HEK293 (cell line): Measurements from ENCODE around the gene MCRIP1.

Source experiments
- CTCF ChIA-PET: fragments of 350-600 bp; formaldehyde crosslinking; extraction: SDS; loops from one replicate; lab custom pipeline; 2021; ENCODE audit warnings: antibody characterized with exemption; lab: Yijun Ruan, JAX
- POLR2A ChIA-PET: fragments of 300-600 bp; formaldehyde crosslinking; extraction: SDS; loops from one replicate; lab custom pipeline; 2020; ENCODE audit warnings: antibody characterized with exemption, inconsistent platforms; lab: Yijun Ruan, JAX
- H3K27ac ChIP-seq: fragments of 200-500 bp; sonication (Bioruptor generic); 2 replicates; pipeline ENCODE4 v1.5.1; 2014; ENCODE audit warnings: low read depth, low read length, control low read depth, inconsistent platforms; ENCODE audit errors: extremely low read depth
- H3K36me3 ChIP-seq, 2 experiments: fragments of 200-500 bp in 1 of 2; sonication (Bioruptor generic) in 1 of 2; 1 replicate in 1 of 2; 2 replicates in 1 of 2; pipeline ENCODE4 v1.5.1; 2014 to 2017; ENCODE audit warnings: inconsistent platforms in 2 of 2, low read length in 2 of 2; ENCODE audit not compliant: control insufficient read depth in 2 of 2, insufficient read depth in 1 of 2
- H3K4me1 ChIP-seq: fragments of 200-500 bp; sonication (Bioruptor generic); 2 replicates; pipeline ENCODE4 v1.5.1; 2014; ENCODE audit warnings: mild to moderate bottlenecking, low read length, inconsistent platforms; ENCODE audit not compliant: control insufficient read depth, insufficient read depth
- H3K4me3 ChIP-seq: 2 replicates; pipeline ENCODE4 v1.5.1; 2011; ENCODE audit warnings: low read depth, mild to moderate bottlenecking, control low read depth, low read length, moderate library complexity
- H3K9me3 ChIP-seq: fragments of 200-500 bp; sonication (Bioruptor generic); 2 replicates; pipeline ENCODE4 v1.5.1; 2014; ENCODE audit warnings: low read depth, low read length, inconsistent platforms; ENCODE audit not compliant: control insufficient read depth, insufficient read depth
- KLF7 ChIP-seq: fragments of 450-650 bp; formaldehyde crosslinking; IDR thresholded peaks from 2 replicates; pipeline ENCODE4 v1.5.1; 2016; ENCODE audit warnings: missing biosample characterization, missing genetic modification characterization, borderline replicate concordance
- PRDM4 ChIP-seq: fragments of 450-650 bp; formaldehyde crosslinking; IDR thresholded peaks from 2 replicates; pipeline ENCODE4 v1.5.1; 2017; ENCODE audit warnings: missing biosample characterization, missing genetic modification characterization
- PRDM6 ChIP-seq: fragments of 450-650 bp; formaldehyde crosslinking; IDR thresholded peaks from 2 replicates; pipeline ENCODE4 v1.5.1; 2017; ENCODE audit warnings: missing biosample characterization, missing genetic modification characterization
- RBAK ChIP-seq: fragments of 450-650 bp; formaldehyde crosslinking; IDR thresholded peaks from 2 replicates; pipeline ENCODE4 v1.5.1; 2016; ENCODE audit warnings: missing biosample characterization, missing genetic modification characterization
- SCRT1 ChIP-seq: fragments of 450-650 bp; formaldehyde crosslinking; IDR thresholded peaks from 2 replicates; pipeline ENCODE4 v1.5.1; 2016; ENCODE audit warnings: missing biosample characterization, missing genetic modification characterization, borderline replicate concordance
- ZNF202 ChIP-seq: fragments of 450-650 bp; formaldehyde crosslinking; IDR thresholded peaks from 2 replicates; pipeline ENCODE4 v1.5.1; 2016; ENCODE audit warnings: missing biosample characterization, missing genetic modification characterization, borderline replicate concordance
- ZNF211 ChIP-seq: fragments of 450-650 bp; formaldehyde crosslinking; IDR thresholded peaks from 2 replicates; pipeline ENCODE4 v1.5.1; 2016; ENCODE audit warnings: low read depth, missing biosample characterization, missing genetic modification characterization
- ZNF23 ChIP-seq: fragments of 450-650 bp; formaldehyde crosslinking; IDR thresholded peaks from 2 replicates; pipeline ENCODE4 v1.5.1; 2016; ENCODE audit warnings: missing biosample characterization, missing genetic modification characterization, borderline replicate concordance
- ZNF24 ChIP-seq: fragments of 450-650 bp; formaldehyde crosslinking; IDR thresholded peaks from 2 replicates; pipeline ENCODE4 v1.5.1; 2016; ENCODE audit warnings: missing biosample characterization, missing genetic modification characterization
- ZNF335 ChIP-seq: fragments of 450-650 bp; formaldehyde crosslinking; conservative IDR thresholded peaks from 2 replicates; pipeline ENCODE4 v1.5.1; 2016; ENCODE audit warnings: missing biosample characterization, missing genetic modification characterization
- ZNF394 ChIP-seq: fragments of 450-650 bp; formaldehyde crosslinking; IDR thresholded peaks from 2 replicates; pipeline ENCODE4 v1.5.1; 2016; ENCODE audit warnings: missing biosample characterization, missing genetic modification characterization, mild to moderate bottlenecking, moderate library complexity, borderline replicate concordance
- ZNF404 ChIP-seq: fragments of 450-650 bp; formaldehyde crosslinking; IDR thresholded peaks from 2 replicates; pipeline ENCODE4 v1.5.1; 2017; ENCODE audit warnings: missing biosample characterization, missing genetic modification characterization
- ZNF621 ChIP-seq: fragments of 450-650 bp; formaldehyde crosslinking; IDR thresholded peaks from 2 replicates; pipeline ENCODE4 v1.5.1; 2017; ENCODE audit warnings: missing biosample characterization, missing genetic modification characterization
- TF ChIP-seq, protein P1 (sequence below): fragments of 450-650 bp; formaldehyde crosslinking; IDR thresholded peaks from 2 replicates; pipeline ENCODE4 v1.5.1; 2016; ENCODE audit warnings: missing biosample characterization, missing genetic modification characterization
- TF ChIP-seq, protein P2 (sequence below): fragments of 450-650 bp; formaldehyde crosslinking; IDR thresholded peaks from 2 replicates; pipeline ENCODE4 v1.5.0; 2017; ENCODE audit warnings: missing biosample characterization, missing genetic modification characterization, borderline replicate concordance
- TF ChIP-seq, protein P3 (sequence below): fragments of 450-650 bp; formaldehyde crosslinking; IDR thresholded peaks from 2 replicates; pipeline ENCODE4 v1.5.1; 2016; ENCODE audit warnings: missing biosample characterization, missing genetic modification characterization

The MCRIP1 gene

DNA sequence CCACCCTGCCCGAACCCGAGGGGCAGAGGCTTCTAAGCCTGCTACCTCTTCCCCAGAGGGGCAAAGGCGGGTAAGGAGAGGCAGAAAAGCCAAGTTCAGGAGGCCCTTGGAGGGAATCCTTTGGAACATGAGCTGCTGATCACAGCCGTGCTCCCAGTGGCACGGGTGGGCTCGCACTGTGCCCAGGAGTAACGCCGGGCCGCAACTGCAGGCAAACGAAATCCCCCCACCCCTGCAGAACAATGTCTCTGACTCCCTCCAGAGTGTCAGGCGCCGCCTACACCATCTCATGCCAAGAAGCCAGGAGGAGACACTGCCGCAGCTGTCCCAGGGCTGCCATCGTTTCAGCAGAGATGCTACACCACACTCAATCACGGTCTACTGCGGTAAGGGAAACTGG is 18.3 kb upstream of the MCRIP1 start:
- CTCF ChIA-PET = interaction anchor here (0.7 to 1.1 kb wide), 2 partner anchors 199 to 229 kb away, joined by 4 read pairs; no protein-coding TSS in a partner anchor
- H3K36me3 ChIP-seq = peaks cover 75 to 86% of the 10 kb centered on the region in 2 experiments
- no peaks in the 10 kb centered on the region for H3K4me1 ChIP-seq
- POLR2A ChIA-PET = interaction anchor here (1.7 kb wide), 1 partner anchor 10 kb away, joined by 5 read pairs; no protein-coding TSS in a partner anchor
- no peaks in the 10 kb centered on the region for H3K9me3 ChIP-seq
- H3K27ac ChIP-seq = peak overlapping the region; percentile 31; the same call in 1 of the 2 replicates
- H3K4me3 ChIP-seq = no peak overlapping the region
- no peak for TF ChIP-seq SCRT1 (tag by site-specific recombination)
- TF ChIP-seq ZNF394 (tag by site-specific recombination) = no peak
- no peak for TF ChIP-seq ZNF202
- TF ChIP-seq ZNF23 (tag by site-specific recombination) = no peak
- no peak for TF ChIP-seq ZNF24 (tag by site-specific recombination)
- no peak for TF ChIP-seq ZNF335 (tag by site-specific recombination)
- no peak for TF ChIP-seq KLF7 (tag by site-specific recombination)
- TF ChIP-seq, protein P1, sequence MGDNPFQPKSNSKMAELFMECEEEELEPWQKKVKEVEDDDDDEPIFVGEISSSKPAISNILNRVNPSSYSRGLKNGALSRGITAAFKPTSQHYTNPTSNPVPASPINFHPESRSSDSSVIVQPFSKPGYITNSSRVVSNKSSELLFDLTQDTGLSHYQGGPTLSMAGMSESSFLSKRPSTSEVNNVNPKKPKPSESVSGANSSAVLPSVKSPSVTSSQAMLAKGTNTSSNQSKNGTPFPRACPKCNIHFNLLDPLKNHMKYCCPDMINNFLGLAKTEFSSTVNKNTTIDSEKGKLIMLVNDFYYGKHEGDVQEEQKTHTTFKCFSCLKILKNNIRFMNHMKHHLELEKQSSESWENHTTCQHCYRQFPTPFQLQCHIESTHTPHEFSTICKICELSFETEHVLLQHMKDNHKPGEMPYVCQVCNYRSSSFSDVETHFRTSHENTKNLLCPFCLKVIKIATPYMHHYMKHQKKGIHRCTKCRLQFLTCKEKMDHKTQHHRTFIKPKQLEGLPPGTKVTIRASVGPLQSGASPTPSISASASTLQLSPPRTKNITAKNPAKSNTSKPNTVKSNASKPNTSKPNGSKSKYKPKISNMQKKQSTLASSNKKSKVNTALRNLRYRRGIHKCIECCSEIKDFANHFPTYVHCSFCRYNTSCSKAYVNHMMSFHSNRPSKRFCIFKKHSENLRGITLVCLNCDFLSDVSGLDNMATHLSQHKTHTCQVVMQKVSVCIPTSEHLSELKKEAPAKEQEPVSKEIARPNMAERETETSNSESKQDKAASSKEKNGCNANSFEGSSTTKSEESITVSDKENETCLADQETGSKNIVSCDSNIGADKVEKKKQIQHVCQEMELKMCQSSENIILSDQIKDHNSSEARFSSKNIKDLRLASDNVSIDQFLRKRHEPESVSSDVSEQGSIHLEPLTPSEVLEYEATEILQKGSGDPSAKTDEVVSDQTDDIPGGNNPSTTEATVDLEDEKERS = no peak
- TF ChIP-seq, protein P2, sequence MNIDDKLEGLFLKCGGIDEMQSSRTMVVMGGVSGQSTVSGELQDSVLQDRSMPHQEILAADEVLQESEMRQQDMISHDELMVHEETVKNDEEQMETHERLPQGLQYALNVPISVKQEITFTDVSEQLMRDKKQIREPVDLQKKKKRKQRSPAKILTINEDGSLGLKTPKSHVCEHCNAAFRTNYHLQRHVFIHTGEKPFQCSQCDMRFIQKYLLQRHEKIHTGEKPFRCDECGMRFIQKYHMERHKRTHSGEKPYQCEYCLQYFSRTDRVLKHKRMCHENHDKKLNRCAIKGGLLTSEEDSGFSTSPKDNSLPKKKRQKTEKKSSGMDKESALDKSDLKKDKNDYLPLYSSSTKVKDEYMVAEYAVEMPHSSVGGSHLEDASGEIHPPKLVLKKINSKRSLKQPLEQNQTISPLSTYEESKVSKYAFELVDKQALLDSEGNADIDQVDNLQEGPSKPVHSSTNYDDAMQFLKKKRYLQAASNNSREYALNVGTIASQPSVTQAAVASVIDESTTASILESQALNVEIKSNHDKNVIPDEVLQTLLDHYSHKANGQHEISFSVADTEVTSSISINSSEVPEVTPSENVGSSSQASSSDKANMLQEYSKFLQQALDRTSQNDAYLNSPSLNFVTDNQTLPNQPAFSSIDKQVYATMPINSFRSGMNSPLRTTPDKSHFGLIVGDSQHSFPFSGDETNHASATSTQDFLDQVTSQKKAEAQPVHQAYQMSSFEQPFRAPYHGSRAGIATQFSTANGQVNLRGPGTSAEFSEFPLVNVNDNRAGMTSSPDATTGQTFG = no peak
- TF ChIP-seq, protein P3, sequence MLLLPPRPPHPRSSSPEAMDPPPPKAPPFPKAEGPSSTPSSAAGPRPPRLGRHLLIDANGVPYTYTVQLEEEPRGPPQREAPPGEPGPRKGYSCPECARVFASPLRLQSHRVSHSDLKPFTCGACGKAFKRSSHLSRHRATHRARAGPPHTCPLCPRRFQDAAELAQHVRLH = no peak

DNA sequence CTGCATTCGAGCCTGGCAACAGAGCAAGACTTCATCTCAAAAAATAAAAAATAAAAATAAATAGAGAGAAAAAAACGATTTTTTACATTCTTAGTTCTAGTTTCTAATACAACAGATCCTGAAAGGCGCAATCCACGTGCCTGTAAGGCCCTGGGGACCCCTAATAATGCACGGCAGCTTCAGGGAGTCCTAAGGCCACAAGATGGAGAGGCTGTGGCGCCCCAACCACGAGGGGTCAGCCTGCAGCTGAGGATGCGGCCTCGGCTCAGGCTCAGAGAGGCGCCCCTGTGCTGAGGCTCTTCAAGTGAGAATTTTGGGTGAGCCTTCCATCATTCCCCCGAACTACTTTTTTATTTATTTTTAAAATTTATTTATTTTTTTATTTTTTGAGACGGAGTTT is 16.4 kb upstream of the MCRIP1 start:
- CTCF ChIA-PET = no interaction called here
- TF ChIP-seq ZNF621 (no peak), PRDM4 (tag by site-specific recombination) (no peak), PRDM6 (no peak), ZNF24 (tag by site-specific recombination) (no peak), ZNF404 (tag by site-specific recombination) (no peak), RBAK (tag by site-specific recombination) (no peak), ZNF211 (tag by site-specific recombination) (no peak)
- Histone ChIP-seq H3K9me3 (no peaks in the 10 kb centered on the region), H3K4me3 (no peak overlapping the region), H3K4me1 (no peaks in the 10 kb centered on the region), H3K27ac (no peak overlapping the region), H3K36me3 (peaks cover 60 to 87% of the 10 kb centered on the region in 2 experiments)
- POLR2A ChIA-PET = no interaction called here
